ENCODE data around the gene HNRNPK. TPM values are rescaled to one million over a fixed set of nuclear protein-coding genes. Genes with fewer than 3 reads are reported as not detected.

HNRNPK gene
- total RNA-seq: 100 to 1,000 TPM; 587 to 601 TPM

DNA sequence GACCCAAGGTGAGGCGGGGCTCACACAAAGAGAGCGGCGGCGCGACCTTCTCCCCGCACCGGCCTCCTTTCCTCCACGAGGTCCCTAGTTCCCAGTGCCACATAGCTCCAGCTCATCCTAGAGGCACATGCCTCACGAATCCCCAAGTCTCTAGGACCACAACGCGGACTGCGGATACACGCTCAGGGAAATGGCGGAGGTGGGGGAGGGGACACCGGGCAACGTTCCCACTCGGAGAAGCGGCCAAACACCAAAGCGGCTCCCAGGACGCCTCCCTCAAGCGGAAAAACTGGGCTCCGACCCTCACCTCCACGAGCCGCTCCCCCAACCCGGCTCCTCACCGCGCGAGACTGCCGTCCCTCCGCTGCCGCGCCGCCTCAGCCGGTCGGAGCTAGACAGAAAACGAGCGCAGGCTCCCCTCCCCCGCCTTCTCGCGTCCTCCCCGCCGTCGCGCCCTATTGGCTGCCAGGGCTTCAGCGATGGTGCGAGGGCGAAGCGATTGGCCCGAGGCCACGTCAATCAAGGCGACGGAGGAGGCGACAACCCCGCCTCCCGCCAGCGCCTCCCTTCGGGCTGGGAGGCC lies at the start of gene HNRNPK:
TSS of gene HNRNPK (minus strand) at position 404 of the 583 bp plus-strand sequence. CDS start 1,963 bp downstream, outside the sequence.
- peak; percentile 100 for DNase-seq
- peak; percentile 83 for ATAC-seq (ENCODE audit: low read depth)
- peaks cover 45% of the 10 kb centered on the region for H3K36me3 Mint-ChIP-seq
- POLR2A ChIA-PET: interaction anchor here (0.5 to 4.2 kb wide), 25 partner anchors 9 to 356 kb away, joined by 3 to 38 read pairs (median 7); partner anchors contain the start of genes KIF27 and UBQLN1
- H3K27me3 Mint-ChIP-seq: no peaks in the 10 kb centered on the region
- peak within 1 kb of the TSS; percentile 92 for H3K27ac Mint-ChIP-seq
- H3K4me1 Mint-ChIP-seq: peaks cover 40% of the 10 kb centered on the region
- no peaks in the 10 kb centered on the region for H3K9me3 Mint-ChIP-seq
- H3K4me3 Mint-ChIP-seq: peak within 1 kb of the TSS; percentile 100

GRCh38 chr9:84027201-84027600 lies 47.2 kb upstream of the HNRNPK start:
- no peak overlapping the region for H3K4me3 Mint-ChIP-seq
- POLR2A ChIA-PET: no interaction called here
- H3K4me1 Mint-ChIP-seq: no peaks in the 10 kb centered on the region
- no peak overlapping the region for H3K27ac Mint-ChIP-seq
- DNase-seq (no peak), ATAC-seq (ENCODE audit: low read depth) (no peak)
- H3K27me3 Mint-ChIP-seq: peaks cover 10% of the 10 kb centered on the region
- H3K9me3 Mint-ChIP-seq: peaks cover 1% of the 10 kb centered on the region
- H3K36me3 Mint-ChIP-seq: no peaks in the 10 kb centered on the region

GRCh38 chr9:84024041-84024575 lies 44.1 kb upstream of the HNRNPK start:
- Mint-ChIP-seq H3K36me3 (no peaks in the 10 kb centered on the region), H3K27ac (no peak overlapping the region), H3K27me3 (peaks cover 10% of the 10 kb centered on the region), H3K4me1 (no peaks in the 10 kb centered on the region), H3K4me3 (no peak overlapping the region), H3K9me3 (peaks cover 1% of the 10 kb centered on the region)
- no peak for ATAC-seq (ENCODE audit: low read depth)
- POLR2A ChIA-PET: interaction anchor here (0.5 to 0.7 kb wide), 2 partner anchors 77 to 265 kb away, joined by 3 read pairs; no protein-coding TSS in a partner anchor
- no peak for DNase-seq

DNA sequence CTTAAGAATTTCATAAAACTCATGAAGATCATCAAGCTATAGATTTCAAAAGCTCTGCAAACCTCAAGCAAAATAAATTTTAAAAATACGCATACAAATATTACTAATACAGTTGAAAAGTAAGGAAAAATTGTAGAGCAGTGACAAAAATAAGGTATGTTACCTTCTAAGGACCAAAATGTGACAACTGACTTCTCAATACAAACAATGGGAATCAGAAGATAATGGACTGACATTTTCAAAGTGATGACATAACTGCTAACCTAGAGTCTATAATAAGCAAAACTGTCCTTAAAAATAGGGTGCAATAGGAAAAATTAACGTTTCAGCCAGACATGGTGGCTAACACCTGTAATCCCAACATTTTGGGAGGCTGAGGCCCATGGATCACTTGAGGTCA lies 27.6 kb upstream of the HNRNPK start:
- DNase-seq (no peak), ATAC-seq (ENCODE audit: low read depth) (no peak)
- POLR2A ChIA-PET: interaction anchor here (1.8 kb wide), 1 partner anchor 27 kb away, joined by 10 read pairs; the partner anchor contains the start of genes HNRNPK and RMI1
- Mint-ChIP-seq H3K36me3 (peaks cover 25% of the 10 kb centered on the region), H3K4me3 (no peak overlapping the region), H3K27ac (no peak overlapping the region), H3K27me3 (no peaks in the 10 kb centered on the region), H3K4me1 (peaks cover 1% of the 10 kb centered on the region), H3K9me3 (peaks cover 2% of the 10 kb centered on the region)

GRCh38 chr9:84003246-84003645 lies 23.2 kb upstream of the HNRNPK start:
- peaks cover 8% of the 10 kb centered on the region for H3K4me1 Mint-ChIP-seq
- no peak for ATAC-seq (ENCODE audit: low read depth)
- DNase-seq: no peak
- POLR2A ChIA-PET: interaction anchor here (0.7 to 2.4 kb wide), 2 partner anchors 12 to 23 kb away, joined by 3 to 15 read pairs; partner anchors contain the start of genes HNRNPK and RMI1
- no peak overlapping the region for H3K27ac Mint-ChIP-seq
- peaks cover 2% of the 10 kb centered on the region for H3K9me3 Mint-ChIP-seq
- H3K27me3 Mint-ChIP-seq: no peaks in the 10 kb centered on the region
- no peak overlapping the region for H3K4me3 Mint-ChIP-seq
- peaks cover 43% of the 10 kb centered on the region for H3K36me3 Mint-ChIP-seq

DNA sequence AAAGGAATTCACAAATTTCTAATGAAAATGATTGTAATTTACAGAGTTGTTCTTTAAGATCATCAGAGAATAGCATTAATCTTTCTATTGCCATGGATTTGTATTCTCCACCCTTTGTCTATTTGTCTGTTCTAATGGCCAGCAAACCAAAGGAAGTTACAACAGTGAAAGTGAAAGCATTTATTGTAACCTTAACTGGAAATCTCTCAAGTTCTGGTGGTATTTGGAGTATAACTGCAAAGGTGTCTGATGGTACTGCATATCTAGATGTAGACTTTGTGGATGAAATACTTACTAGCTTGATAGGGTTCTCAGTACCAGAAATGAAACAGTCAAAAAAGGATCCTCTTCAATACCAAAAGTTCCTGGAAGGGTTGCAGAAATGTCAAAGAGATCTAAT lies 22.3 kb upstream of the HNRNPK start:
- POLR2A ChIA-PET: interaction anchor here (2.4 kb wide), 1 partner anchor 22 kb away, joined by 15 read pairs; the partner anchor contains the start of genes HNRNPK and RMI1
- H3K27ac Mint-ChIP-seq: peak overlapping the region; percentile 49
- peaks cover 39% of the 10 kb centered on the region for H3K36me3 Mint-ChIP-seq
- H3K9me3 Mint-ChIP-seq: peaks cover under 1% of the 10 kb centered on the region
- no peaks in the 10 kb centered on the region for H3K27me3 Mint-ChIP-seq
- no peak for DNase-seq
- peaks cover 8% of the 10 kb centered on the region for H3K4me1 Mint-ChIP-seq
- ATAC-seq (ENCODE audit: low read depth): peak; percentile 93
- H3K4me3 Mint-ChIP-seq: peak overlapping the region; percentile 41

- Mint-ChIP-seq H3K4me3 (no peak overlapping the region), H3K9me3 (no peaks in the 10 kb centered on the region), H3K27ac (peak overlapping the region; percentile 30), H3K36me3 (peaks cover 37% of the 10 kb centered on the region), H3K4me1 (peaks cover 10% of the 10 kb centered on the region), H3K27me3 (no peaks in the 10 kb centered on the region)
- DNase-seq: no peak
- ATAC-seq (ENCODE audit: low read depth): no peak
- POLR2A ChIA-PET: interaction anchor here (2.4 kb wide), 1 partner anchor 21 kb away, joined by 15 read pairs; the partner anchor contains the start of genes HNRNPK and RMI1
Measured at GRCh38 chr9:84001621-84002020, 21.6 kb upstream of the HNRNPK start.

GRCh38 chr9:84000186-84000585 lies 20.2 kb upstream of the HNRNPK start:
- no peaks in the 10 kb centered on the region for H3K27me3 Mint-ChIP-seq
- ATAC-seq (ENCODE audit: low read depth): no peak
- no peak overlapping the region for H3K27ac Mint-ChIP-seq
- peaks cover 37% of the 10 kb centered on the region for H3K36me3 Mint-ChIP-seq
- no peaks in the 10 kb centered on the region for H3K9me3 Mint-ChIP-seq
- H3K4me1 Mint-ChIP-seq: peaks cover 19% of the 10 kb centered on the region
- no peak overlapping the region for H3K4me3 Mint-ChIP-seq
- POLR2A ChIA-PET: interaction anchor here (1.2 kb wide), 1 partner anchor 19 kb away, joined by 5 read pairs; the partner anchor contains the start of genes HNRNPK and RMI1
- DNase-seq: no peak

GRCh38 chr9:83999141-83999918 lies 19.3 kb upstream of the HNRNPK start:
- no peak overlapping the region for H3K27ac Mint-ChIP-seq
- POLR2A ChIA-PET: interaction anchor here (1.9 kb wide), 1 partner anchor 19 kb away, joined by 7 read pairs; the partner anchor contains the start of genes HNRNPK and RMI1
- no peak for ATAC-seq (ENCODE audit: low read depth)

DNA sequence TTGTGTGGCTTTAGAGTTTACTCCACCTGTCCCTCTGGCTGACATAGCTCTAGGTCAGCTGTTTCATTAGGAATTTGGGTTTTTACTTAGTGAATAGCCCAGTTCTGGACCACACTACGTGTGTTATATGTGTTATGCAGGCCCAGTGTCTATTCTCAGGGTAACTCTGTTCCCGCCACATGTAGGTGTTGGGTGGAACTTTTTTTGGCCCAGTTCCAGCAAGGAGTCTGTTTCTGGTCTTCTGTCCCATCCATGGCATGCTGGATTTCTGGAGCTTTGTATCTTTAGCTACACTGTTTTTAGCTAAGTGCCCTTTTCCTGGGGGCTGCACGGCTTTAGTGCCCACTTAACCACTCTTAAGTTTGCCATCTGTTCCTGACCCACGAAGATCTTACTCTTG lies 16.1 kb upstream of the HNRNPK start:
- no peak overlapping the region for H3K4me3 Mint-ChIP-seq
- H3K9me3 Mint-ChIP-seq: no peaks in the 10 kb centered on the region
- DNase-seq (no peak), ATAC-seq (ENCODE audit: low read depth) (no peak)
- peaks cover 31% of the 10 kb centered on the region for H3K36me3 Mint-ChIP-seq
- POLR2A ChIA-PET: interaction anchor here (0.6 kb wide), 1 partner anchor 10 kb away, joined by 5 read pairs; no protein-coding TSS in a partner anchor
- H3K27ac Mint-ChIP-seq: no peak overlapping the region
- peaks cover 20% of the 10 kb centered on the region for H3K4me1 Mint-ChIP-seq
- no peaks in the 10 kb centered on the region for H3K27me3 Mint-ChIP-seq

More at GRCh38 chr9:83999141-83999918, 19.3 kb upstream of the HNRNPK start:
- no peak for DNase-seq
- Mint-ChIP-seq H3K9me3 (no peaks in the 10 kb centered on the region), H3K4me1 (peaks cover 19% of the 10 kb centered on the region), H3K36me3 (peaks cover 31% of the 10 kb centered on the region), H3K27me3 (no peaks in the 10 kb centered on the region), H3K4me3 (no peak overlapping the region)

- no peak for ATAC-seq (ENCODE audit: low read depth)
- Mint-ChIP-seq H3K9me3 (no peaks in the 10 kb centered on the region), H3K4me3 (no peak overlapping the region)
Measured at GRCh38 chr9:83992901-83993300, 12.9 kb upstream of the HNRNPK start.

GRCh38 chr9:83992407-83992806 lies 12.4 kb upstream of the HNRNPK start:
- Mint-ChIP-seq H3K27me3 (no peaks in the 10 kb centered on the region), H3K36me3 (peaks cover 45% of the 10 kb centered on the region), H3K4me3 (no peak overlapping the region), H3K4me1 (peaks cover 21% of the 10 kb centered on the region), H3K27ac (no peak overlapping the region), H3K9me3 (no peaks in the 10 kb centered on the region)
- DNase-seq (no peak), ATAC-seq (ENCODE audit: low read depth) (no peak)
- POLR2A ChIA-PET: interaction anchor here (0.7 kb wide), 1 partner anchor 294 kb away, joined by 3 read pairs; no protein-coding TSS in a partner anchor

More at GRCh38 chr9:83992901-83993300, 12.9 kb upstream of the HNRNPK start:
- POLR2A ChIA-PET: no interaction called here
- Mint-ChIP-seq H3K4me1 (peaks cover 20% of the 10 kb centered on the region), H3K36me3 (peaks cover 43% of the 10 kb centered on the region), H3K27me3 (no peaks in the 10 kb centered on the region), H3K27ac (no peak overlapping the region)
- DNase-seq: no peak

- ATAC-seq (ENCODE audit: low read depth) (no peak), DNase-seq (no peak)
- no peak overlapping the region for H3K4me3 Mint-ChIP-seq
- POLR2A ChIA-PET: no interaction called here
- peaks cover 44% of the 10 kb centered on the region for H3K36me3 Mint-ChIP-seq
- H3K27ac Mint-ChIP-seq: no peak overlapping the region
- no peaks in the 10 kb centered on the region for H3K9me3 Mint-ChIP-seq
- H3K27me3 Mint-ChIP-seq: no peaks in the 10 kb centered on the region
- peaks cover 25% of the 10 kb centered on the region for H3K4me1 Mint-ChIP-seq
Measured at GRCh38 chr9:83991355-83991754, 11.3 kb upstream of the HNRNPK start.

Data from activated naive CD8-positive, alpha-beta T cell treated with anti-CD3 and anti-CD28 coated beads, Interleukin-2, amount 10 ng/mL, durations not matched to agents 7 days and 5 days (primary cell).